GM12801 (cell line): ENCODE results near the gene ZNF45.

Experiments used
- CTCF ChIP-seq: IDR thresholded peaks from one replicate; pipeline ENCODE4 v1.5.1; 2011; ENCODE audit warnings: control low read depth; ENCODE audit not compliant: insufficient read length; ENCODE audit errors: extremely low read depth

Gene ZNF45

GRCh38 chr19:43934055-43934984, 762 bp downstream of the ZNF45 start:
- TF ChIP-seq CTCF = no peak

GRCh38 chr19:43928820-43929219, 6.3 kb downstream of the ZNF45 start:
- TF ChIP-seq CTCF = no peak

- no peak for TF ChIP-seq CTCF
Observed at GRCh38 chr19:43923875-43924274, 11.2 kb downstream of the ZNF45 start.

- TF ChIP-seq CTCF = no peak
Observed at GRCh38 chr19:43914051-43914450, 21.0 kb downstream of the ZNF45 start.

- TF ChIP-seq CTCF = no peak
Observed at GRCh38 chr19:43913383-43913782, 21.7 kb downstream of the ZNF45 start.

GRCh38 chr19:43910884-43911283, 24.2 kb downstream of the ZNF45 start:
- TF ChIP-seq CTCF = no peak

- TF ChIP-seq CTCF = no peak
Observed at GRCh38 chr19:43908659-43909058, 26.4 kb downstream of the ZNF45 start.
